GM18511 (cell line): Measurements from ENCODE around the gene LUC7L2.
A peak's percentile ranks its signal among the peaks of the same experiment; 100 is the strongest.
"Not testable (repeated sequence)": the region's sequence is repeated elsewhere in the genome, so short reads cannot be mapped to it uniquely, and the experiment has no call there.

Experiments used
- ATAC-seq: cut with Tn5 transposase; IDR thresholded peaks from one replicate; pipeline ENCODE4 v1.9.1; 2021; ENCODE audit warnings: mild to moderate bottlenecking, moderate library complexity; ENCODE audit not compliant: unreplicated experiment

The LUC7L2 gene, protein sequence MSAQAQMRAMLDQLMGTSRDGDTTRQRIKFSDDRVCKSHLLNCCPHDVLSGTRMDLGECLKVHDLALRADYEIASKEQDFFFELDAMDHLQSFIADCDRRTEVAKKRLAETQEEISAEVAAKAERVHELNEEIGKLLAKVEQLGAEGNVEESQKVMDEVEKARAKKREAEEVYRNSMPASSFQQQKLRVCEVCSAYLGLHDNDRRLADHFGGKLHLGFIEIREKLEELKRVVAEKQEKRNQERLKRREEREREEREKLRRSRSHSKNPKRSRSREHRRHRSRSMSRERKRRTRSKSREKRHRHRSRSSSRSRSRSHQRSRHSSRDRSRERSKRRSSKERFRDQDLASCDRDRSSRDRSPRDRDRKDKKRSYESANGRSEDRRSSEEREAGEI

DNA sequence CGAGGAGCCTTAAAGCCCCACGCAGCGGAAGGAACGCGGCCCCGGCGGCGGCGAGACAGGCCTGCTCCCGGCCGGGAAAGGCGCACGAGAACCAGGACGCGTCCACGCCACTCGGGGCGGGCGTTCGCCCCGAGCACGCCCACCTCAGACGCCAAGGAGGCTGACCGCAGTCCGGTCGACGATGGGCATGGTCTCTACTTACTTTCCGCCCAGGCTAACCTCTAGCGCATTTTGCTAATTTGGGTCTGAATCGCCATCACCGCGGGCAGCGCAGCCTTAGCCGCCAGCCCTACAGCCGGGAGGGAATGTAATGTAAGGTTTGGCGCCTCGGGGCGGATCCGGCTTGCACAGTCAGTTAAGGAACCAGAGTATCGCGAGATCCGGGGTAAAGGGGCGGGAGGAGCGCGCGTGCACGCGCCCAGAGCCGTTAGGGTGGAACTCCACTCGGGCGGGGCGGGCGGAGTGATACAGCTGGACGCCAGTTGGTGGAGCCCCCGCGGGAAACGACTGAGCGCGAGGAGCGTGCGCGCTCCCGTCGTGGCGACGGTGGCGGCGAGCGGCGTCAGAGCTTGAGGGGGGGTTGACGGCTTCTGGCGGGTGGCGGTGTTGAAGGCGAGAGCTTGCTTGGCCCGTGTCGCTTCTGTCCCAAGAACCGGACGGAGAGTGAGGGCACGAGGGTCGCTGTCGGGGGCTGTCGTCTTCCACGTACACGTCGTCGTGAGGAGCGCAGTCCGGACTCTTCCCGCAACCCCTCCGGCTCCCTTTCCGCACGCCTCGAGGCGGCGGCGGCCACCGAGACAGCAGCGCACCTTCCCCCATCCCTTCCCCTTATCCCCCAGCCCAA lies at the start of gene LUC7L2:
LUC7L2 (plus strand) TSS at position 529 of the 844 bp plus-strand sequence. CDS start 368 bp downstream, outside the sequence.
- ATAC-seq, result peak; percentile 71

GRCh38 chr7:139317939-139318505 lies 41.7 kb upstream of the LUC7L2 start:
- ATAC-seq, result no peak

DNA sequence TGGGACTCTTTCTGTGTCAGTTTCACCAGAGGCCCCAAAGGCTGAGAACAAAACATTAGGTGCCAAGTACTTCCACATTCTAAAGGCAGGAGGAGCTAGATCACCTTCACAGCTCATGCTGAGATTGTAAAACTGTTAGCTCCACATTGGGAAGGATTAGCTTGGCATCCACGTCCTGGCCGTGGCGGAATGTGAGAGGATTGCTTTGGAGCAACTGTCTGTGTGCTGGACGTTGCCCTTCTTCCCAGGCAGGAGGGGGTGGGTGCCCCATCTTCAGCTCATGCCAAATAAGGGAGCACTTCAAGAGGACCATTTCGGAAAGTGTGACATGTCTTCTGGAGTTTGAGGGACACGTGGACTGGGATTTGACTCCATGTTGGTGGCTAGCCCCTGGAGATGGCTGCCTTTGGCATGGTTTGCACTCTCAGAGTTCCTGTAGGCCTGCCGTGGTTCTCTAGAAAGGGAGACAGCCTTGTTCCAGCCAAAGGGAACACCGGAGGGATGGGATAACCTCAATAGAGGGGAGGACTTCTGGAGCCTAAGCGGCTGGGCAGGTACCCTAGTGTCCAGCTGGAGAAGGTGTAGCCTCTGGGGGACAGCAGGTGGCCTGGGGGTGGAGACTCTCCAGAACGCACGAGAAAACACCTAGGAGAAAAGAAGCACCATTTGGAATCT lies 38.5 kb upstream of the LUC7L2 start:
- ATAC-seq, result no peak

DNA sequence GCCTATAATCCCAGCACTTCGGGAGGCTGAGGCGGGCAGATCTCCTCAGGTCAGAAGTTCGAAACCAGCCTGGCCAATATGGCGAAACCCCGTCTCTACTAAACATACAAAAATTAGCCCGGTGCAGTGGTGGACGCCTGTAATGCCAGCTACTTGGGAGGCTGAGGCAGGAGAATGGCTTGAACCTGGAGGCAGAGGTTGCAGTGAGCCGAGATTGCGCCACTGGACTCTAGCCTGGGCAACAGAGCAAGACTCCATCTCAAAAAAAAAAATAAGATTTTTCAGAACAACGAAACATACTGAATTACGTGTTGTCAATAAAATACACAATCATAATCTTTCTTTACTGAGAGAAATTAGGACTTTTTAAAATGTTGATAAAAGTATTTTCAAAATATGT lies 35.0 kb upstream of the LUC7L2 start:
- ATAC-seq, result not testable (repeated sequence)

- ATAC-seq, result no peak
Measured at GRCh38 chr7:139328375-139328774, 31.3 kb upstream of the LUC7L2 start.

- ATAC-seq, result no peak
Measured at GRCh38 chr7:139329119-139329518, 30.6 kb upstream of the LUC7L2 start.

GRCh38 chr7:139330333-139331030 lies 29.2 kb upstream of the LUC7L2 start:
- ATAC-seq, result no peak

GRCh38 chr7:139332697-139333359 lies 26.9 kb upstream of the LUC7L2 start:
- ATAC-seq, result no peak

DNA sequence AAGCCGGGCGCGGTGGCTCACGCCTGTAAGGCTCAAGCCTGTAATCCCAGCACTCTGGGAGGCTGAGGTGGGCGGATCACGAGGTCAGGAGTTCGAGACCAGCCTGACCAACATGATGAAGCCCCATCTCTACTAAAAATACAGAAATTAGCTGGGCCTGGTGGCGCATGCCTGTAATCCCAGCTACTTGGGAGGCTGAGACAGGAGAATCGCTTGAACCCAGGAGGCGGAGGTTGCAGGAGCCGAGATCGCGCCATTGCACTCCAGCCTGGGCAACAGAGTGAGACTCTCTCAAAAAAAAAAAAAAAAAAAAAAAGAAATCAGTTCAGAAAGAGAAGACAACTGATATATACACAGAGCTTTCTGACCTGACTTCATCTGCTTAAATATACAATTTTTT lies 26.3 kb upstream of the LUC7L2 start:
- ATAC-seq, result not testable (repeated sequence)

DNA sequence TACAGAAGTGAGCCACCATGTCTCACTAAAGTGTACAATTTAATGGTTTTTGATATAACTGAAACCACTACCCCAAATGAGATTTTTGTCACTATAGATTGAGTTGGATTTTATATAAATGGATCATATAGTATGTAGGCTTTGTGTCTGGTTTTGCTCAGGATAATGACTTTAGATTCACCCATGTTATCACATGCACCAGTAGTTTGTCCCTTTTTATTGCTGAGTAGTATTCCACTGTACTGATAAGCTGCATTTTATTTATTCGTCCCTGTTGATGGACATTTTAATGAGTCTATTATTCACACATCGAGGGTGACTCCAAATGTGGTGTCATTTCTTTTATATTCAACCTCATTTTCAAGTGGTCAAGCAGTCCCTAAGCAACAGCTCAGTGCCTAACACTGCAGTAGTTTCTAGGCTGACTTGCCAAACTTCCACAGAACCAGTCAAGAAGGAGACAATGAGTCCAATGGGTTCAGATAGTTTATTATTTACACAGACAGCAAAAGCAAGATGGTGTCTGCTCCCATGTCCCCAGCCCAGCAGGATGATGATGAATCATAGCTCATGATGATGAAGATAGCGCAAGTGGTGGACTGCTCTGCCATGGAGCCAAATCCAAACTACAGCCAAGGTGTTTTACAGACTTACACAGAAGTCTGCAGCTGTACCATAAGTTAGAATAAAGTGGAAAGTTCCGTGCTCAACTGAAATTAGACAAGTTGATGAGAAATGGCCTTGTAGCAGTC lies 25.1 kb upstream of the LUC7L2 start:
- no peak for ATAC-seq

GRCh38 chr7:139339025-139339424 lies 20.7 kb upstream of the LUC7L2 start:
- ATAC-seq, result no peak

- ATAC-seq, result no peak
Measured at GRCh38 chr7:139339698-139340036, 20.0 kb upstream of the LUC7L2 start.

DNA sequence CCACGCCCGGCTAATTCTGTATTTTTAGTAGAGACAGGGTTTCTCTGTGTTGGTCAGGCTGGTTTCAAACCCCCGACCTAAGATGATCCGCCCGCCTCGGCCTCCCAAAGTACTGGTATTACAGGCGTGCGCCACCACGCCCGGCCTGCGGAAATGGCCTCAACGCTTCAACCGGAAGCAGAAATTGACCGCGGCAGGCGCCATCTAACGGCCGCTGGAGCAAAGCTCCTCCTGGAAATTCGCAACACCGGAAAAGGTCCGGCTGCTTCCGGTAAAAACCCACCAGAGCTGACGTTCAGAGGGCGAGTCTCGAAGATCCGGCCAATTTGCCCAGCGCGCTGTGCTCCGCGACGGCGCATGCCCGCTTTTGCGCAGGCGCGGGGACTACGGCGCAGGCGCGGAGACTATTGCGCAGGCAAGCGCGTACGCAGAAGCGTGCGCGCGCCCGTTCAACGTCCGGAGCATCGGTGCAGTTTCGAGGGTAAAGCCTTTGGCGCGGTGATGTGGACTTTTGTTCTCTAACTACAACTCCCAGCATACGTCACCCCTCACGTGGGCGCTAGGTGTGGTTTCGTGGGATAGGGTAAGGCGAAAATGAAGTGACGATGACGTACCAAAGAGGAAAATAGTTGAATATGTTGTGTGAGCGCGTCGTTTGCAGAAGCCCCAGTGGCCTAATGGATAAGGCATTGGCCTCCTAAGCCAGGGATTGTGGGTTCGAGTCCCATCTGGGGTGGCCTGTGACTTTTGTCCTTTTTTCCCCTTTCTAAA lies 19.5 kb upstream of the LUC7L2 start:
- peak; percentile 83 for ATAC-seq

DNA sequence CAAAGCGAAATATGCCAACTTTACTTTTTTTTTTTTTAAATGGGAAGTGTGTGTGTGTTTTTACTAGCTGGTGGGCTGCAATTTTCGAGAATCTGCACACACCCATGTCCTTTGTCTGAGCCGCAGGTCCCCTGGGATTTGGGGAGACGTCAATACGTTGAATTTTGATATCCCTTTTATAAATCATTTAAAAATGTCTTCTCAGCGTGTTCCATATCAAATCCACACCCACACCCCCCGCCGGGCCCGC lies 19.0 kb upstream of the LUC7L2 start:
- ATAC-seq, result no peak

DNA sequence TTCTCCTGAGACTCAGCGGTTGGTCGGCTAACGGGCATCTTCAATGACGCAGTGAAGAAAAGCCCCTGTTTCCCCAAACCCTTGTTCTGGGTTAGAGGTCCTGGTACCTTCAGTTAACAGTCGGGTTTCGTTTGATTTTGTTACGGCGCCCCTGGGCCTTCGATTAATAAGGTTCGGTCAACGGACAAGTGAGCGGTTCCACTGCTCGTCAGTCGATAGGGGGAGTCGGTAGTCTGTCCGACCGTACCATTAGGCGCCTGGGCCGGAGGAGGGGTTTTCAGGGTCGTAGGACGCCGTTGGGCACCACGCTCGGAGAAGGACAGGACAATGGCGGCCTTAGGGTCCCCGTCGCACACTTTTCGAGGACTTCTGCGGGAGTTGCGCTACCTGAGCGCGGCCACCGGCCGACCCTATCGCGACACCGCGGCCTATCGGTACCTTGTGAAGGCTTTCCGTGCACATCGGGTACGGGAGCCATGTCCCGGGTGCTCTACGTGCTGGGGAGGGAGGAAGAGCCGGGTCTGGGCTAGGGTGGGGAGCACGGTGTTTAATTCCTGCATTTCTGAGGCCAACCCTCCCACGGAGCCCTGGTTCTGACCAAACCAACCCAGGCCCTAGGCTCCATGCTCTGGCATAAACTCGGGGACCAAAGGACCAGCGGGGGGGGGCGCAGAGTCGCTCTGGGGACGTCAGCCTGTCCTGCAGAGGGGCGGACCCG lies 18.5 kb upstream of the LUC7L2 start, which contains the start of gene FMC1:
FMC1 (plus strand) TSS at position 280 of the 718 bp plus-strand sequence; CDS start at position 328, 48 bp downstream.
- ATAC-seq, result peak; percentile 66

DNA sequence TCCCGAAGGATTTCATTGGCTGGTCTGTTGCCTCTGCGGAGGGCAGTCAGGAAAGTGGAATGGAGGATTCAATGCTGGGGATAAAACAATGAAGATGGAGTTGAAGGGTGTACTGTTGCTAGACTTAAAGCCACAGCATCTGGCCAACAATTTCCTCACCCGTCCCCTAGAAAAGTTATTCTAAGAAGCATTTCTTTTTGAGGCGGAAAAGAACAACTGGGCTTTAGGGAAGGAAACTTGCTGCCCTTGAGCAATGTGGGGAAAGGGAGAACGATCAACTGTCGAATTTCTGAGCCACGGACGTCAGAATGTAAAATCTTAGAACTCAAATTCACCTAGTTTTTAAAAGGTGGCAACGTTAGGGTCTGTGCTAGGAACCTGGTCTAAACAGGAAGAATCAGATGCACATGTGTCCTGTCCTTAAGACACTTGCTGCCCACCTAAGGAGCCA lies 17.9 kb upstream of the LUC7L2 start:
- ATAC-seq, result no peak

GRCh38 chr7:139345042-139345441 lies 14.7 kb upstream of the LUC7L2 start:
- ATAC-seq, result no peak

DNA sequence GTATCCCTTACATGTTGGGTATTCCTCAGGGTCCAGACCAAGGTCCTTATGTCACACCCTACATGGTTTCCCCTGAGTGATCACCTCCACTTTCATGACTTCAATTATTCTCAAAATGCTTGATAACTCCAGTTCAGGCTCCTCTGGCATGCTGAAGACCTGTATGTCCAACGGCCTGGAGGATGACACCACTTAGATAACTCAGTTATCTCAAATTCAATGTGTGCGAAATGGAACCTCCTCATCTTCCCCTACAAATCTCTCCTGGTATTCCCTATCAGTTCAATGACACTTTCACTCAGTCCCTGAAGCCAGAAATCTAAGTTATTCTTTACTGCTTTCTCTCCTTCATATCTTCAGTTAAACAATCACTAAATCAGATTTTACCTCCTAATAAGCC lies 8.7 kb upstream of the LUC7L2 start:
- ATAC-seq, result no peak
